ENCODE results near the gene PRKCH. TPM values are rescaled to one million over a fixed set of nuclear protein-coding genes. Genes with fewer than 3 reads are reported as not detected.
A peak's percentile ranks its signal among the peaks of the same experiment; 100 is the strongest.

PRKCH gene
- total RNA-seq, 3 donors from 2014 or later (not counting 1 experiment from before 2014, with no cell fraction given): 610 to 756 (median 618) TPM

GRCh38 chr14:61536661-61537562 lies 215.5 kb downstream of the PRKCH start:
- no peak for ATAC-seq
- intact Hi-C loops (cut with micrococcal nuclease): no loop called here
- no peaks in the 10 kb centered on the region for H3K9me3 Mint-ChIP-seq

GRCh38 chr14:61537563-61538463 lies 216.4 kb downstream of the PRKCH start:
- no peaks in the 10 kb centered on the region for H3K27me3 Mint-ChIP-seq (ENCODE audit: low read depth in 2 of 2)
- DNase-seq: peak in 1 of 2 donors; percentile 33
- Histone ChIP-seq H3K36me3 (ENCODE audit: control insufficient read depth, insufficient read depth, low read length) (peaks cover 81% of the 10 kb centered on the region), H3K27me3 (ENCODE audit: control insufficient read depth, insufficient read depth, low read length) (no peaks in the 10 kb centered on the region), H3K4me1 (ENCODE audit: control insufficient read depth, insufficient read depth, low read length) (peaks cover 38% of the 10 kb centered on the region), H3K27ac (ENCODE audit: low read length) (peak overlapping the region; percentile 32), H3K4me3 (ENCODE audit: low read length) (no peak overlapping the region), H3K9me3 (ENCODE audit: control insufficient read depth, insufficient read depth, low read length) (no peaks in the 10 kb centered on the region)
- peak in 2 of 3 donors; percentile 43 to 46 for ATAC-seq
- H3K4me1 Mint-ChIP-seq: peaks cover 85 to 86% of the 10 kb centered on the region in 2 donors
- peak overlapping the region; percentile 86 for H3K27ac Mint-ChIP-seq
- intact Hi-C loops (cut with micrococcal nuclease): no loop called here
- peak overlapping the region; percentile 25 for H3K4me3 Mint-ChIP-seq
- 75% methylated on average over 7 of the region's 8 CpGs for WGBS (ENCODE audit: insufficient coverage)
- no peak for TF ChIP-seq CTCF (IDR thresholded peaks at IDR 0.05)
- no peaks in the 10 kb centered on the region for H3K9me3 Mint-ChIP-seq
- peaks cover 36% of the 10 kb centered on the region for H3K36me3 Mint-ChIP-seq

More at GRCh38 chr14:61536661-61537562, 215.5 kb downstream of the PRKCH start:
- Histone ChIP-seq H3K27me3 (ENCODE audit: control insufficient read depth, insufficient read depth, low read length) (no peaks in the 10 kb centered on the region), H3K4me1 (ENCODE audit: control insufficient read depth, insufficient read depth, low read length) (peaks cover 40% of the 10 kb centered on the region), H3K36me3 (ENCODE audit: control insufficient read depth, insufficient read depth, low read length) (peaks cover 82% of the 10 kb centered on the region), H3K4me3 (ENCODE audit: low read length) (no peak overlapping the region), H3K27ac (ENCODE audit: low read length) (no peak overlapping the region), H3K9me3 (ENCODE audit: control insufficient read depth, insufficient read depth, low read length) (no peaks in the 10 kb centered on the region)
- TF ChIP-seq CTCF (IDR thresholded peaks at IDR 0.05): no peak
- Mint-ChIP-seq H3K27ac (peak overlapping the region; percentile 86), H3K4me3 (no peak overlapping the region), H3K27me3 (ENCODE audit: low read depth in 2 of 2) (no peaks in the 10 kb centered on the region), H3K4me1 (peaks cover 88 to 89% of the 10 kb centered on the region in 2 donors), H3K36me3 (peaks cover 36% of the 10 kb centered on the region)
- no peak for DNase-seq
- WGBS (ENCODE audit: insufficient coverage): 91% methylated on average over 10 of the region's 12 CpGs

DNA sequence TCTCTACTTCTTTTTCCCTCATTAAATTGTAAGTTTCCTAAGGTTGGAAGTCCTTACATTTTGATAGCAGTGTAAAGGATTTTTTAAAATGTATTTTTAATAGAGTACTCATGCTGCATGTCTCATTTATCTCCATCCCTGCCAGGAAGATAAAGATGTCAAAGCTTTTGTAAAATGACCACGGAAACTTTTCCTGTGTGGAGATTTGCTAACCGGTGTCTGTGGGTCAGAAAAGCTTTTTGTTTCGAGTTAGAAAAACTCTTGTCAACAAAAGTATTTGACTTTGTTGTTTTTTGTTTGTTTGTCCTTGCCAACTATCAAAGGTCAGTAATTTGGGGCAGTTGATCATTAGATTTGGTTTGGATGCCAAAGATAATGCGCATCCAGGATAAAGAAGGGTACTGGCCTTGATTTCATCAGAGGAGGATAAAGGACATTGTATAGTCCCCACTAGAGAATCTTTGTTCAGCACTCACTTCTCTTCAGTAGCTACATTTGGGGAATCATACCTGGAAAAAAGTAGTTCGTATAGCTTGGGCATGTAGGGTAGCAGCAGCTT lies 217.2 kb downstream of the PRKCH start:
- peak overlapping the region; percentile 86 for H3K27ac Mint-ChIP-seq
- Histone ChIP-seq H3K4me3 (ENCODE audit: low read length) (no peak overlapping the region), H3K27me3 (ENCODE audit: control insufficient read depth, insufficient read depth, low read length) (no peaks in the 10 kb centered on the region), H3K9me3 (ENCODE audit: control insufficient read depth, insufficient read depth, low read length) (no peaks in the 10 kb centered on the region), H3K4me1 (ENCODE audit: control insufficient read depth, insufficient read depth, low read length) (peaks cover 34% of the 10 kb centered on the region), H3K36me3 (ENCODE audit: control insufficient read depth, insufficient read depth, low read length) (peaks cover 83% of the 10 kb centered on the region), H3K27ac (ENCODE audit: low read length) (peak overlapping the region; percentile 39)
- no peaks in the 10 kb centered on the region for H3K9me3 Mint-ChIP-seq
- H3K4me1 Mint-ChIP-seq: peaks cover 78% of the 10 kb centered on the region in 2 donors
- ATAC-seq: no peak
- WGBS (ENCODE audit: insufficient coverage): 60% methylated on average over 5 of the region's 5 CpGs
- intact Hi-C loops (cut with micrococcal nuclease): no loop called here
- H3K27me3 Mint-ChIP-seq (ENCODE audit: low read depth in 2 of 2): no peaks in the 10 kb centered on the region
- peak overlapping the region; percentile 25 for H3K4me3 Mint-ChIP-seq
- no peak for TF ChIP-seq CTCF (IDR thresholded peaks at IDR 0.05)
- DNase-seq: no peak
- H3K36me3 Mint-ChIP-seq: peaks cover 36% of the 10 kb centered on the region

All from natural killer cell (primary cell).